NOMO-1 treated with dmso at 0.1 percent for 144 hours (cell line): ENCODE data around the gene LCK.
A peak's percentile ranks its signal among the peaks of the same experiment; 100 is the strongest.

Source experiments
- DNase-seq: peaks from one replicate; lab custom pipeline; 2025; ENCODE audit not compliant: unreplicated experiment; lab: John Stamatoyannopoulos, UW

LCK gene

GRCh38 chr1:32250893-32251716 is at the start of gene LCK:
TSS of gene LCK (plus strand) at chr1:32251265. CDS start at chr1:32274330, 23,065 bp downstream.
- DNase-seq: no peak

- no peak for DNase-seq
Observed at GRCh38 chr1:32204943-32205361, 46.1 kb upstream of the LCK start.

- peak; percentile 61 for DNase-seq
Observed at GRCh38 chr1:32205401-32206370, 45.4 kb upstream of the LCK start, which contains the start of gene IQCC. TSS of gene IQCC (plus strand) at chr1:32205671. CDS start at chr1:32205682, 11 bp downstream.

GRCh38 chr1:32208469-32208868 is 42.6 kb upstream of the LCK start:
- no peak for DNase-seq

GRCh38 chr1:32208891-32209328 is 42.2 kb upstream of the LCK start, which contains the start of gene DCDC2B:
TSS of gene DCDC2B (plus strand) at chr1:32209089. CDS start at chr1:32209094, 5 bp downstream.
- no peak for DNase-seq

- DNase-seq: peak; percentile 32
Observed at GRCh38 chr1:32215629-32216480, 35.2 kb upstream of the LCK start.

- no peak for DNase-seq
Observed at GRCh38 chr1:32216566-32216965, 34.5 kb upstream of the LCK start.

GRCh38 chr1:32219022-32219421 is 32.0 kb upstream of the LCK start:
- no peak for DNase-seq

- DNase-seq: no peak
Observed at GRCh38 chr1:32220746-32221580, 30.1 kb upstream of the LCK start.

GRCh38 chr1:32221581-32221979 is 29.5 kb upstream of the LCK start:
- DNase-seq: no peak

- peak; percentile 76 for DNase-seq
Observed at GRCh38 chr1:32221980-32222755, 28.9 kb upstream of the LCK start, which contains the start of the genes EIF3I and TMEM234. TSS of gene EIF3I (plus strand) at chr1:32222407. CDS start at chr1:32222442, 35 bp downstream. TSS of gene TMEM234 (minus strand) at chr1:32222353. CDS start at chr1:32222322, 31 bp downstream.

GRCh38 chr1:32223683-32224082 is 27.4 kb upstream of the LCK start:
- no peak for DNase-seq

GRCh38 chr1:32224285-32224684 is 26.8 kb upstream of the LCK start:
- DNase-seq: no peak

GRCh38 chr1:32228771-32229170 is 22.3 kb upstream of the LCK start:
- DNase-seq: no peak

GRCh38 chr1:32231843-32232432 is 19.1 kb upstream of the LCK start:
- DNase-seq: no peak

- DNase-seq: no peak
Observed at GRCh38 chr1:32232558-32233304, 18.3 kb upstream of the LCK start.

- no peak for DNase-seq
Observed at GRCh38 chr1:32234792-32235191, 16.3 kb upstream of the LCK start.

- DNase-seq: no peak
Observed at GRCh38 chr1:32239337-32239736, 11.7 kb upstream of the LCK start.
